Measurements from ENCODE around the gene TUG1. TPM values are rescaled to one million over a fixed set of nuclear protein-coding genes. Genes with fewer than 3 reads are reported as not detected.

The TUG1 gene
- total RNA-seq, 1 donor from 2014 or later: 112 TPM

DNA sequence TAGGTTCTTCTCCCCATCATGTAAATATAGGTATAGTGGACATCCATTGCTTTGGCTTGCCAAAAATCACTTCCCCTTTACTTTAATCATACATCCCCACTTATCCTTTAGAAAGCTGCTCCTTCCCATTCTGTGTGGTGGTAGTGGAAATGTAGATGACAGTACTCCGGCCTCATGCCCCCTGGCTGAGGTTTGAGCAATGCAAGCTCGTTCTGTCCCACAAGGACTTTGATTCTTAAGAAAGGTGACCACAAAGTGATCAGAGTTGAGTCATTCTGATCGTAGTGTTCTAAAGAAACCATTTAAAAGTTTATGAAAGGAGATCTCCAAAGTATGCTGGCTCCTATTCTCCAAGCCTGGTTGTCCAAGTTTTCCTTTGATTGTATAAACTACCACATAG, 10.9 kb downstream of the TUG1 start:
- H3K4me3 Mint-ChIP-seq (ENCODE audit: unreplicated experiment): no peak overlapping the region
- no peaks in the 10 kb centered on the region for H3K4me1 Mint-ChIP-seq (ENCODE audit: low read depth, unreplicated experiment)
- peaks cover 62% of the 10 kb centered on the region for H3K36me3 Mint-ChIP-seq (ENCODE audit: unreplicated experiment)
- no peak overlapping the region for H3K27ac Mint-ChIP-seq (ENCODE audit: unreplicated experiment)
- no peak for TF ChIP-seq CTCF (IDR thresholded peaks at IDR 0.05; ENCODE audit: partially characterized antibody, unreplicated experiment)
- DNase-seq: no peak
- H3K27me3 Mint-ChIP-seq (ENCODE audit: unreplicated experiment): peaks cover 3% of the 10 kb centered on the region
- peaks cover 9% of the 10 kb centered on the region for H3K9me3 Mint-ChIP-seq (ENCODE audit: unreplicated experiment)

- Mint-ChIP-seq H3K27ac (ENCODE audit: unreplicated experiment) (no peak overlapping the region), H3K4me3 (ENCODE audit: unreplicated experiment) (no peak overlapping the region), H3K27me3 (ENCODE audit: unreplicated experiment) (peaks cover 3% of the 10 kb centered on the region), H3K9me3 (ENCODE audit: unreplicated experiment) (peaks cover 6% of the 10 kb centered on the region), H3K36me3 (ENCODE audit: unreplicated experiment) (peaks cover 37% of the 10 kb centered on the region), H3K4me1 (ENCODE audit: low read depth, unreplicated experiment) (no peaks in the 10 kb centered on the region)
- no peak for DNase-seq
- no peak for TF ChIP-seq CTCF (IDR thresholded peaks at IDR 0.05; ENCODE audit: partially characterized antibody, unreplicated experiment)
Observed at GRCh38 chr22:30982512-30982911, 13.4 kb downstream of the TUG1 start.

- Mint-ChIP-seq H3K9me3 (ENCODE audit: unreplicated experiment) (peaks cover 5% of the 10 kb centered on the region), H3K27ac (ENCODE audit: unreplicated experiment) (no peak overlapping the region), H3K4me3 (ENCODE audit: unreplicated experiment) (no peak overlapping the region), H3K36me3 (ENCODE audit: unreplicated experiment) (peaks cover 24% of the 10 kb centered on the region), H3K4me1 (ENCODE audit: low read depth, unreplicated experiment) (no peaks in the 10 kb centered on the region), H3K27me3 (ENCODE audit: unreplicated experiment) (peaks cover 7% of the 10 kb centered on the region)
- DNase-seq: no peak
- TF ChIP-seq CTCF (IDR thresholded peaks at IDR 0.05; ENCODE audit: partially characterized antibody, unreplicated experiment): no peak
Observed at GRCh38 chr22:30984317-30984716, 15.3 kb downstream of the TUG1 start.

GRCh38 chr22:30985561-30986208, 16.6 kb downstream of the TUG1 start:
- H3K9me3 Mint-ChIP-seq (ENCODE audit: unreplicated experiment): peaks cover 2% of the 10 kb centered on the region
- peaks cover 7% of the 10 kb centered on the region for H3K27me3 Mint-ChIP-seq (ENCODE audit: unreplicated experiment)
- no peak for TF ChIP-seq CTCF (IDR thresholded peaks at IDR 0.05; ENCODE audit: partially characterized antibody, unreplicated experiment)
- DNase-seq: no peak
- H3K4me3 Mint-ChIP-seq (ENCODE audit: unreplicated experiment): no peak overlapping the region
- no peak overlapping the region for H3K27ac Mint-ChIP-seq (ENCODE audit: unreplicated experiment)
- H3K4me1 Mint-ChIP-seq (ENCODE audit: low read depth, unreplicated experiment): no peaks in the 10 kb centered on the region
- peaks cover 17% of the 10 kb centered on the region for H3K36me3 Mint-ChIP-seq (ENCODE audit: unreplicated experiment)

GRCh38 chr22:30989474-30989873, 20.4 kb downstream of the TUG1 start:
- H3K4me3 Mint-ChIP-seq (ENCODE audit: unreplicated experiment): no peak overlapping the region
- H3K36me3 Mint-ChIP-seq (ENCODE audit: unreplicated experiment): peaks cover 5% of the 10 kb centered on the region
- no peaks in the 10 kb centered on the region for H3K4me1 Mint-ChIP-seq (ENCODE audit: low read depth, unreplicated experiment)
- no peak for DNase-seq
- no peak for TF ChIP-seq CTCF (IDR thresholded peaks at IDR 0.05; ENCODE audit: partially characterized antibody, unreplicated experiment)
- no peak overlapping the region for H3K27ac Mint-ChIP-seq (ENCODE audit: unreplicated experiment)
- peaks cover 2% of the 10 kb centered on the region for H3K9me3 Mint-ChIP-seq (ENCODE audit: unreplicated experiment)
- peaks cover 4% of the 10 kb centered on the region for H3K27me3 Mint-ChIP-seq (ENCODE audit: unreplicated experiment)
